PC-9 (cell line): ENCODE data around the gene CRADD.

Experiments
- CTCF ChIP-seq: fragments of 200-600 bp; sonication (generic); conservative IDR thresholded peaks from 2 replicates; pipeline ENCODE4 v1.6.1; 2017; ENCODE audit warnings: mixed run types, antibody characterized with exemption, mild to moderate bottlenecking, moderate library complexity
- EZH2 ChIP-seq: fragments of 200-600 bp; sonication (generic); IDR thresholded peaks from 2 replicates; pipeline ENCODE4 v1.8.0; 2017; ENCODE audit warnings: antibody characterized with exemption, low read depth

DNA sequence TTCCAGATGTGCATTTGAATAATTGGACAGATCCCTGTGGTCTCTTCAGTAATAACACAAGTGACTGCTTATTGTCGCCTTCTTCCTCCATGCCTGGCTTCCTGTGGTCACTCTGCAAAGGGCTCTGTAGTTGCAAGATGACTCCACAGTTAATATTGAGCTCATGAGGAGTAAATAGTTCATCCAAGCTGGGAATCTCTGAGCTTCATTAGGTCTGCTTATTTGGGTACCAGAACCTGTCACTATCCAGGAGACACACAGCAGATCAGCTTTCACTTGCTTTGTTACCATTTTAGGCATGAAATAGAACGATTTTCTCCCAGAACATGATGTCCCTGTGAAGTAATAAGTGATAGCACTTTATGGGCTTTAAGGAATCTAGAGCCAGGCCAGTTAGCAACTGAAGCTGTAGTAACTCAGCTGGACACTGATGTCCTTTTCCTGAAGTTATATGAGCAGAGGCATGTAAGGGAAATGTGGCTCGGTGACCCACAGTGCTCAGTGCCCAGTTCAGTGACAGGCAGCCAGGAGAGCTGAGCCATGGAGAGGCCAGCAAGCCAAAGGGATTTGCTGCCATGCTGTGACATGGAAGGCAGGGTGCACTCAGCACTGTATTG lies 50.1 kb downstream of the CRADD start:
- TF ChIP-seq EZH2 = no peak
- no peak for TF ChIP-seq CTCF
